Fibroblast of skin of right biceps (primary cell): Measurements from ENCODE around the gene RIBC2.
A peak's percentile ranks its signal among the peaks of the same experiment; 100 is the strongest.
"Not testable (repeated sequence)": the region's sequence is repeated elsewhere in the genome, so short reads cannot be mapped to it uniquely, and the experiment has no call there.

Experiments used
- DNase-seq: peaks from one replicate; pipeline ENCODE4 v3.0.0-alpha.2; 2013

The RIBC2 gene, protein sequence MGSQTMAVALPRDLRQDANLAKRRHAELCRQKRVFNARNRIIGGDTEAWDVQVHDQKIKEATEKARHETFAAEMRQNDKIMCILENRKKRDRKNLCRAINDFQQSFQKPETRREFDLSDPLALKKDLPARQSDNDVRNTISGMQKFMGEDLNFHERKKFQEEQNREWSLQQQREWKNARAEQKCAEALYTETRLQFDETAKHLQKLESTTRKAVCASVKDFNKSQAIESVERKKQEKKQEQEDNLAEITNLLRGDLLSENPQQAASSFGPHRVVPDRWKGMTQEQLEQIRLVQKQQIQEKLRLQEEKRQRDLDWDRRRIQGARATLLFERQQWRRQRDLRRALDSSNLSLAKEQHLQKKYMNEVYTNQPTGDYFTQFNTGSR

DNA sequence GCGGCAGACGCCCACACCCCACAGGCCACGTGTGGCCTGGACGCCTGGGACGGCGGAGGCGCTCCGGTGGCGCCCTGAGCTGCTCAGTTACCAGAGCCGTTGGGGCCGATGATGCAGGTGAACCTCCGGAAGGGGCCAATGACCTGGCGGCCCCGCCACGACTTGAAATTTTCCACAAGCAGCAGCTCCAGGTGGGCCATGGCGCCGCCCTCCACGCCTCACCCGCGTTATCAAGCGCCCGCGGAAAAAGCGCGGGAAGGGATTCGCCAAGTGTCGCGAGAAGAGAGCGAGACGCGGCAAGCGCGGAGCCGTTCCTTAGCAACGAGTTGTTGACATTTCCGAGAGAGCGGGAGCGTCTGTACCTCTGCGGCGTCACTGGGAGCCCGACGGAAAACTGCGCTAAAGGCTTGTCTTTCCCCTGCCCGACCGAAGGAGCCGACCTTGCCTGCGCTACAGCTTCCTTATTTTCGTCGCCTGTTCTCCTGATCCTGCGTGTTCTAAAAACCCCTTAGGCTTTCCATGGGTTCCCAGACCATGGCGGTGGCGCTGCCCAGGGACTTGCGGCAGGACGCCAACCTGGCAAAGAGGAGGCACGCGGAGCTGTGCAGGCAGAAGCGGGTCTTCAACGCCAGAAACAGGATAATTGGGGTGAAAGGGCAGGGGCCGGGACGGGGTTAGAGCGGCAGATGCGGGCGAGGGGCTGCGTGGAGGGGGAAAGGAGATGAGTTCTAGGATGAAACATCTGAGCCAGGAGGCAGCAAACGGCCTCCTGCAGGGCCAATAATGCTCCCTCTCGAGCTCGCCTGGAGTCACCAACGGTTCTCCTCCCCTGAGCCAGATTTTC is at the start of gene RIBC2, which contains the start of gene SMC1B:
Gene RIBC2, plus strand, starts transcription at position 326 of the 844 bp plus-strand sequence. Its CDS starts 194 bp downstream, at position 520.
Gene SMC1B, minus strand, starts transcription at position 232 of the 844 bp plus-strand sequence. Its CDS starts 32 bp downstream, at position 200.
- peak; percentile 91 for DNase-seq

DNA sequence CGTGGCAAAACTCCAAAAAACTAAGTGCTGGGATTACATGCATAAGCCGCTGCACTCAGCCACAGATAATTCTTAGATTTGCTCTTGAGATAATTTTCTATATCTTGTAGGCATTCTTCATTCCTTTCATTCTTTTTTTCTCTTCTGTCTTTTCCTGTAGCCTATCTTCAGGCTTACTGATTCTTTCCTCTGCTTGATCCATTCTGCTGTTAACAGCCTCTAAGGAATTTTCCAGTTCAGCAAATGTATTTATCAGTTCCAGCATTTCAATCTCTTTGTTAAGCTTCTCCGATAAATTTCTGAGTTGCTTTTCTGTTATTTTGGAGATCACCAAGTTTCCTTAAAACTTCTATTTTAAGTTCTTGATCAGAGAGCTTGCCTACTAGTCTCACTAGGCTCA is 46.8 kb upstream of the RIBC2 start:
- DNase-seq, result no peak

DNA sequence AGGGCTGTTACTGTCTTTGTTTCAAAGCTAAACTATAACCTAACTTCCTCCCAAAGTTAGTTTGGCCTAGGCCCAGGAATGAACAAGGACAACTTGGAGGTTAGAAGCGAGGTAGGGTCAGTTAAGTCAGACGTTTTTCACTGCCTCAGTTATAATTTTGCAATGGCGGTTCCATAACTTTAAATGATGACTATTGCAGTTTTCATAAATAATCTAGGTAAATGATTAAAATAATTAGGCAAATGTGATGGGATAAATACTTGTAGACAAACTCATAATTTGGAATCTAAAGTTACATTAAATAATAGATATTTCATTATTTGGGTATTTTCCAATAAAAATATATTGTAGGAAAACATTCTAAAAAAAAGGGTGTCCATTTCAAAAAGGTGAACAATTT is 39.9 kb upstream of the RIBC2 start:
- not testable (repeated sequence) for DNase-seq

DNA sequence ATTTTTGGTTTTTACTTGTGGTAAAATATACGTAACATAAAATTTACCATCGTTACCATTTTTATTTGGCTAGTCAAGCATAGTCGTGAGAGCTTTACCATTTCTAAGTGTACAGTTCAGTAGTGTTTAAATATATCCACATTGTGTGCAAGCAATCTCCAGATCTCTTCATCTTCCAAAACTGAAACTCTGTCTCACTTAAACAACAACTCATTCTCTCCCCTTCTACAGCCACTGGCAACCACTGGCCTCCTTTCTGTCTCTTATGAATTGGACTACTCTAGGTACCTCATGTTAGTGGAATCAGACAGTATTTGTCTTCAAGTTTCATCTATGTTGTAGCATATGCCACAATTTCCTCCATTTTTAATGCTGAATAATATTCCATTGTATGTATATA is 37.5 kb upstream of the RIBC2 start:
- no peak for DNase-seq

DNA sequence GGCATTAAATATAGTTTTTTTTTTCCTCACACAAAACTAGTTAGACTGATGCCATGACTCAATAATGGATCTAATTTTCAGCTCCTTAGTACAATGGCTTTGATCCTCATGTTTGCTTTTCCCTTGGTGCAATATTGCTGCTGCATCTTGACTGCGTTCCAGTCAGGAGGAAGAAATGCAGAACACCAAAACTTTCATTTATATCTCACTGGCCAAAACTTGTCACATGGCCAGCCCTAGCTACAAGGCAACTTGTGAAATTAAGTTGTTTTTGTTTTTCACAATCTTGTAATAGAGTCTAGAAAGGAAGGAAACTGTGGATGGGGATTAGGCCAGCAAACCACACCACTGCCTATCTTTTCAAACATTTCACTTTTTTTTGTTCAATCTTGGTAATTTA is 36.8 kb upstream of the RIBC2 start:
- DNase-seq, result no peak

DNA sequence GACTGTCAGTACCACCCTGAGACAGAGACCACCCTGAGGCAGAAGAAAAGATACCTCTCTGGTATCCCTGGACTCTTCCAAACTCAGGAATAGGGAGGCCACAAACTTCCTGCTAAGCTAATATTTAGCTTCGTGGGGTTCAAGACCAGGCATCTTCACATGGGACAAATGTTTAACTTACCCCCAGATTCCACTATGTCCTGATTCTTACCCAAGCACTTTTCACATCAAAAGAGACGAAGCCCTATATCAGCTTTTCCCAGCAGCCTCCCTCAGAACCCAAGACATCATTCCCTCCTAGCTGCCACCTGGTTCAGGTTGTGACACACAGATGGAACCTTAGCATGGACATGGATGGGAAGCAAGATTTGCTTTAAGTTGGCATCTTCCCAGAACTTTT is 32.1 kb upstream of the RIBC2 start:
- DNase-seq, result no peak

DNA sequence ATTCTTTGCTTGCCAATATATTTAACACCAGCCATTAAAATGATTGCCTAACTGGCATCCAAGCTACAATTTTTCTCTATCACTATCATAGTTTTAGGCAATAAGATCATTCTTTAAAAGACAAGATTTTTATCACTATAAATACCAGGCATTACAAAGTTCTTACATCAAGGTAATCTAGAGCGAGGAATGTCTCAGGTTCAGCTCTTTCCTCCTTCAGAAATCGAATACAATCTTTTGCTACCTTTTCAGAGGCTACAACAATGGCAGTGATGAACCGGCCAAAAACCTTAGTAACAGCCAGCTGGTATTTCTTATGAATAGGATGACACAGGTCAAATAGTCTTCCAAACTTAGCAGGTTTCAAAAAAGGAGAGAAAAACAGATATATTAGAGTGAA is 23.9 kb upstream of the RIBC2 start:
- no peak for DNase-seq

DNA sequence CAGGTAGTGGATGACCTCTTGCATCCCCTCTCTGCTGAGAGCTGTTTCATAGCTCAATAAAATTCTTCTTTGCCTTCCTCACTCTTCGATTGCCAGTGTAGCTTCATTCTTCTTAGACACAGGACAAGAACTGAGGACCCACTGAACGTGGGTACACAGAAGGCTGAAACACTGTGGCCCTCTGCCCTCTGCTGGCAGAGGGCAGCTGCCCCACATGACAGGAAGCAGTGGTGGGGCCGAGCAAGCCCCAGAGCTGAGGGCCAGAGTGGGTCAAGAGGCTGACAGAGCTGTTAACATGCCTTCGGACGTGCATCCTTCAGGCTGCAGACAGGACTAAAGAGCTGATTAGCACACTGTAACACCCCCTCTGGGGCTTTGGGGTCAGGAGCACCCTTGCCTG is 15.7 kb upstream of the RIBC2 start:
- no peak for DNase-seq

DNA sequence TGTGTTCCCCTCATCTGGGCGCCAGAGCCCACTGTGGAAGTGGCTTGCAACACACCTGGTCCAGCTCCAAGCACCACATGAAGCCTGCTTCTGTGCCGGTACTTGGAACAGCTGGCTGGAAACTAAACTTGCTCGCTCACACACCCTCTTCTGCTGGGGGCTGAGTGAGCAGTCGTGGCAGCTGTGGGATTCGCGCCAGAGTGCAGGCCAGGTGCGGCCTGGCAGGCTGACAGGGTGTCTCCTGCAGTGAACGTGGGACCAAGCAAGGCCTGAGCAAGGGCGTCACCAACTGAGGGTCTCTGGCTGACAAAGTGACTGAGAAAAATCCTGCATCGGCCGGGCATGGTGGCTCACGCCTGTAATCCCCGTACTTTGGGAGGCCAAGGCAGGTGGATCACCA is 15.3 kb upstream of the RIBC2 start:
- no peak for DNase-seq

DNA sequence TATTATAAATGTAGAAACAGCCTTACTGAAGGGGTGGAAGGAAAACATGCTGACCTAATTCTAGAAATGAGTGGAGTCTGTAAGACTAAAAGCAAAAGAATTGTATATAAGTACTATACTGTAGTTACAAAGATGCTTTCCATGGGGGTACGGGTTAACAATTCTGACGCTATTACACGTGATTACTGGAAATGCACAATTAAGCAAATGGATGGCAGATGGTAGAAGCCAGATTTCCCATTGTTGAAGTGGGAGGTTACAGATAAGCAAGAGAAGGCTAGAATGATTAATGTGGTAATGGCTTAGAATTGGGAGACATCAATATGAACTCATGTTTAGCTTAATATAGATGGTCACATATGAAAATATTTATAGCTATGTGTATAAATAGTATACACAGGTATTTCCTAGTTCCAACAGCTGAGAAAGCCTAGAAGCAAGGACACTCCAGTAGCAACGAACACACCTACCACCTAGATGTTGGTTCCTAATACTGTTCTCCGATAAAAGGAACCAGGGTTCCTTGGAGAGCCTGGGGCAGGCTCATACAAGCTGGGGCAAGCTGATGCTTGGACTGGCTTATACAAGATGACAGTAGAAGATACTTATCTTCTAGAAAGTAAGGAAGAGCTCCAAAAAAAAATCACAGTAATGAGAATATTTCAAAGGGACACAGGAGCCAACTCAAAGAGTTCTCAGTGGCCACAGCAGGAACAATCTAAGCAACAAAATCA is 13.6 kb upstream of the RIBC2 start:
- no peak for DNase-seq

DNA sequence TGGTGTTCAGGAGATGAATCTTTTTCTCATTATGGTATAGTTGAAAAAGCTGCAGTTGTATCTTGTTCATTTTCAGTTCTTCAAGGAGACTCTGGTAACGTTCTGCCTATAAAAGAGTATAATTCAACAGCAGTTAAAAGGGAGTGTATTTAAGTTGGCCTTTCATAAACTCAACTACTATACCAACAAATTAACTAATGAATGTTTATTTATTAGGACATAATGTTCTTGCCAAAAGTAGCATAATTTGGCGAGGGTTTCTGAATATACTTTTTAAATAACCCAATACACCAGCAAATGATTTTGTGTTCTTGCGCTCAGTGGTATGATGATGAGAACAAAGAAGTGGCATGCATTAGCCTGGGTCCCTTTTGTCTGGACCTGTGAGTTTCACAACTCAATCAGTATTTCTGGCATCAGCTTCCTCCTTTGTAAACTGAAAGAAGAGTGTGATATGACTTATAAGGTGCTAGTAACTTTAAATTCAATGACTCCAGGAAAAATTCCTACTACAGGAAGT is 11.0 kb upstream of the RIBC2 start:
- DNase-seq, result no peak

DNA sequence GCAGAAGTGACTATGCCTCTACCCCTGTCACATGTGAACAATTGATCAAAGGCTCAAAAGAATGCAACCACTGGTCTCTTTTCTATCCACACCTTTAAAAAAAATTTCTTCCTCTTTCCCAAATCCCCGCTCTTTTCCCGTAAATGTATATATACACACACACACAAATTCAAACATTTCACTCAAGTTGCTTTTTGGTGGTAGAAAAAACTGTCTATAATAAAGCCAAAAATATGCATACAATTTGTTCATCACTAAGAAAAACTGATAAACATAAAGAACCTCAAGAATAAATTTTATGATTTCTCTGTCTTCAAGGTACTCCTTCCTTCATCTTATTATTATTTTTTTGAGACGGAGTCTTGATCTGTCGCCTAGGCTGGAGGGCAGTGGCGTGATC is 5.7 kb upstream of the RIBC2 start:
- no peak for DNase-seq

DNA sequence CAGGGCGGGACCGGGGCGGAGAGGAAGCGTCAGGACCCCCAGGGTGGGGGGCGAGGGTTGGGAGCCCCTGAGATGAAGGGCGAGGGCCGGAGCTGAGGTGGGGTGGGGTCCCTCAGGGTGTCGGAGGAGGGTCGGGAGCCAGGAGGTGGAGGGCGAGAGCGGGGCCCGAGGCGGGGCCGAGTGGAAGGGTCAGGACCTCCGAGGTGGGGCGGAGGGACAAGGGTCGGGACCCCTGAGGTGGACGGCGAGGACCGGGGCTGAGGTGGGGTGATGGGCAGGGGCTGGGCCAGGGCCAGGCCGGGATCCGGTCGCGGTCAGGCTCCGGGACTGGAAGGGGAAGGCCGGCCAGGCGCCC is 503 bp upstream of the RIBC2 start:
- no peak for DNase-seq

DNA sequence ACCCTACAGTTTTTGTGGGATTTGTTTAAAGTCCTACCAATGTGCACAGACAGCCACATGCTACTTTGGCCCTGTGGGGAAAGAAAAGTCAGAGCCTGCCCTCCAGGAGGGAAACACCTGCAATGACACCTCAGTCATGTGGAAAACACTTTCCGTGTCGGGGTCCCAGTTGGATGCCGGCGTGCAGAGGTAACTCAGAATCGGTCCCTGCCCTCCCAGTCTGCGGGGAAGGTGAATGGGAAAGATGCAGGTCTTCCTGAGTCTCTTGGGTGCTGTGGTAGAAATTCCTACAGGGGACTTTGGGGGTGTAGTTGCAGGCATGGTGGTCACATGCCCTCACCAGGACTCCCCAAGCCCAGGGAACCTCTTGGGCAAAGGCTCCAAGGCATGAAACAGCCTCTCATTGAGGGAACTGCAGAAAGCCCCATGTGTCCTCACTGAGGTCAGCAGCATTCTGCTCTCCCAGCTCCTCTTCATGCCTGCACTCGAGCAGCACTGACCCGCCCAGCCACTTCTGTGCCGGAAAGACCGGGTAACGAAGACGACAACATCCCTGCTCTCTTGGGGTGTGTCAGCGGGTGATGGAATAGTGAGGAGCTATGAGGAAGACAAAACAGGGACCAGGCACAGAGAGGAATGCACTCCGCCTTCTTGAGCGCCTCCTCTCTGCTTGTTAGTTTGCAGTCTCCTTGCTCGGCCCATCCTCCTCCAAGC is 4.7 kb downstream of the RIBC2 start:
- DNase-seq, result no peak

DNA sequence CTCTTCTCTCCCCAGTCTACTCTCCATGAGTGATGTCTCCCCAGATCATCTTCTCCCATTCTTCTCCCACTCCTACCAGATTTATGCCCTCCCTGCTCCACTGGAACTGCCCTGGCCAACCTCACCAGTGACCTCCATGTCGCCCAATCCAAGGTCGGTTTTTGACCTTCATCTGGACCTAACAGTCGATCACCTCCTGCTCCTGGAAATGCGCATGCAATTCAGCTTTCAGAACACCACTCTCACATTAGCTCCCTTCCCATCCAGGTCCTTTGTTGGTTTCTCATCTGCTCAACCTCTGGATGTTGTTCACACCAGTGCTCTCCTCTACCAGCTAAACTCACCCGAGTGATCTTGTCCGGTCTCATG is 5.3 kb downstream of the RIBC2 start:
- no peak for DNase-seq

DNA sequence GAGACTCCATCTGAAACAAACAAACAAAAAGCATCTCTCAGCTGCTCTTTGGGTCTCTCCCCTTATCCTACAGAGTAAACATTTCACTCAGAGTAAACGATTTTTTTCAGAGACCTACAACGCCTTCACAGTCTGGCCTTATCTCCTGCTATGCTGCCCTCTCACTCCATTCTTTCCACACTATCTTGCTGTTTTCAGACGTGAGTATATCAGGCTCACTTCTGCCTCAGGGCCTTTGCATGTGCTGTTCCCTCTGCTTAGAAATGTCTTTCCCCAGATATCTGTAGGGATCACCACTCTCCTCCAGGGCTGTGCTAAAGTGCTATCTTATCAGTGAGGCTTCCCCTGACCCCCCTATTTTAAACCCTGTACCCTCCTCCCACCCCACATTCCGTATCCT is 6.5 kb downstream of the RIBC2 start:
- DNase-seq, result no peak

DNA sequence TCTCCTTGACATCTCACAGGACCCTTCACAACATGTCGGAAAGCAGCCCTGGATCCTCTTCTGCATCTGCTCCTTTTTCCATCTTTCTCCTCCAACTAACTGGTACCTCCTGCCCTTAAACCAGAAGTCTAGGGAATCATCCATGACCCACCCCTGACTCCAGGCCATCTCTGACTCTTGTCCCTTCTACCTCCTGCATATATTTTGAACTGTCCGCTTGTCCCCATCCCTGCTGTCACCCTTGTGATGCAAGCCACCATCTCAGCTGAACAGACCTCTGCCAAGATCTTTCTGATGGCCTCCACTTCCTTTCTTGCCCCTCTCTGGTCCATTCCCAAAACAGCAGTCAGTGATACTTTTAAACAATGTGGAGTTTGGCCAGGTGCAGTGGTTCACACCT is 7.0 kb downstream of the RIBC2 start:
- no peak for DNase-seq

DNA sequence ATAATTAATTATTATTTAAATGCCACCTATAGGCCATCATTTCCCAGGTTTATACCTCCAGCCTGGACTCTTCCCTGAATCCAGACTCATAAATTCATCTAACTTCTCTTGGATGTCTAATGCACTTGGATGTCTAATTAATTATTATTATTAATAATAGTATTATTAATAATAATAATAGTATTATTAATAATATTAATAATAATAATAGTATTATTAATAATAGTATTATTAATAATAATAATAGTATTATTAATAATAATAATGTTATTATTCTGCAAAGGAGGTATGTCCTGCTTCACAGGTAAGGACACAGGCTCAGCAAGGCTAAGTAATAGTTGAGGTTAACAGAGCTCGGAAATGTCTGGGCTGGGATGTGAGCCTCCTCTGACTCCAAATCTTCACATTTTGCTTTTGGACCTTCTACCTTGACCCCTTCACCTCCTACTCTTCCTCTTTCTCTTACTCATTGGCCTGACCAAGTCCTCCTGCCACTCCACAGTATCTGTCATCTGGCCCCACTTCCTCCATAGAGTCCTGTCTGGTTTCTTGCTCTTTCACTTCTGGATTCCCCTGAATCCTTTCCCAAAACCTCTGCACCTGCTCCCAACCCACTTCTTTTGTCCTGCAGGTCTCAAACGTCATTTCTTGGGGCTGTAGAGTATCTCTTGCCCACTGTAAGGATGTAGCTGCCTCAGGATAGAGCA is 8.0 kb downstream of the RIBC2 start:
- no peak for DNase-seq

DNA sequence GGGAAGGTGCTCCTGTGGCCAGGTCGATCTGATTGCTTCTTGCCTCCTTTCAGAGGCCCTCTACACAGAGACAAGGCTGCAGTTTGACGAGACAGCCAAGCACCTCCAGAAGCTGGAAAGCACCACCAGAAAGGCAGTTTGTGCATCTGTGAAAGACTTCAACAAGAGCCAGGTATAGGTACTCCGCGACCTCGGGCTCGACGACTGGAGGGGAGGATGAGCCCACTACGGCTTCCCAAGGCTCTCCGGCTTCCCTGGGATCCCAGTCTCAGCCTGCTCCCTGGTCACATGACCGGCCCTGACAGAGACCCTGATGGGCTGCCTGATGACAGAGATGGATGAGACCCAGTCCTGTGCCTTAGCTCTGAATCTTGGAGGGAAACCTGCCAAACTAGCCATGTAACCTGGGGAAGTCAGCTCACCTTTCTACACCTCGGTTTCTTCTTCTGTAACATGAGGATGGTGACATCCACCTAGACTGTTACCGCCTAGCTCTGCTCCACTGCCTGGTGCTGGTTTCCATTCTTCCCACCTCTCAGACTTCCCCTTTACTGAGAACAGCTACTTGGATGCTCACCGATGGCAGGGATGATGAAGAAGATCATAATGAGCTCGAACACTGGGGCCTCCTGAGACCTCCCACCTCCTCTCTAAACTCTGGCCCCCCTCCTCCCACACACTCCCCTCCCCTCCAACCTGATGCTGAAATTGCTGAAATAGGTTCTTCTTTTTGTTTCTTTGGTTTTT is 8.9 kb downstream of the RIBC2 start:
- no peak for DNase-seq

DNA sequence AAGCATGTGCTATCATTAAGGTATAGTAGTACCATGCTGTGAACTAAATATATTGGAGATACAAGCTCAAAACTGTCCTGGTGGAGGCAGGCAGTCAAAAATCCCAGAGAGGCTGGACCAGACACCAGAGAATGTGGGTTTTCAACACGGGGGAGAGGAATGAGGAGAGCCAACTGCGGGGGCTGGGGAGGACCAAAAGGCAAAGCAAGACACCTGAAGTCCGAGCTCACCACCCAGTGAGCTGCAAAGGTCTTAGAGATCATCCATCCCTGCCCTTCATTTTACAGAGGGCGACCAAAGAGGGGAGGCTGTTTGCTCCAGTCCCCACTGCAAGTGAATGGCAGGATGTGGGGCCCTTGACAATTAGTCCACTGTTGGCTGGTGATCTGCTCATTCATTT is 10.0 kb downstream of the RIBC2 start:
- no peak for DNase-seq

DNA sequence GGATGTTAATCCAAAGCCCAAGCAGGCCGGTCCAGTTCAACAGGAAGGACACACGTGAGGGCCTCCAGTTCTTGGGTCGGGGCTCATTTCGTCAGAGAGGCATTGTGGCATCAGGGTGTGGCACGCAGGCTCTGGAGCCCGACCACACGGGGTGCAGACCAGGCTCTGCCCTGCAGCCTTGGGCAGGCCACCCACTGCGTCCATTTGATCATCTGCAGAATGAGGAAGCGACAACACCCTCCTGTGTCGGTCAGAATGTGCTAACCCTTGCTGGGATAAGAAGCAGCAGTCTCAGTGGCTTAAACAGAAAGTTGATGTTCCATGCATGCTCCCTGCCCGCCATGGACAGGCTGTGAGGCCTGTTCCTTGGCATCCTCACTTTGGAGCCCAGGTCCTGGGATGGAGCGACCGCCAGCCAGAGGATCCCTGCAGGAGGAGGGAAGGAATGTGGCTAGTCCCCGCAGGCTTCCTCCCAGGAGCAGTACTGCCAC is 10.8 kb downstream of the RIBC2 start:
- DNase-seq, result no peak
